ENCODE measurements around the gene STK10.

- TF ChIP-seq CTCF (conservative IDR thresholded peaks at IDR 0.05 in 1 of 2, IDR thresholded peaks at IDR 0.05 in 1 of 2; ENCODE audit: extremely low read depth in 1 of 2, insufficient read depth in 1 of 2, low read depth in 1 of 2, low read length in 2 of 2) = no peak
- no peak for TF ChIP-seq EZH2 (IDR thresholded peaks at IDR 0.05; ENCODE audit: borderline replicate concordance, low read length)
Measured at GRCh38 chr5:172167895-172168294, 20.1 kb downstream of the STK10 start.
